ENCODE measurements around the gene TICAM2.

- TF ChIP-seq AFF4 (CRISPR knock-in tag; IDR thresholded peaks at IDR 0.05; ENCODE audit: borderline replicate concordance), result no peak
- no peak for TF ChIP-seq MYBL2 (CRISPR knock-in tag; IDR thresholded peaks at IDR 0.05)
- TF ChIP-seq, protein P1, sequence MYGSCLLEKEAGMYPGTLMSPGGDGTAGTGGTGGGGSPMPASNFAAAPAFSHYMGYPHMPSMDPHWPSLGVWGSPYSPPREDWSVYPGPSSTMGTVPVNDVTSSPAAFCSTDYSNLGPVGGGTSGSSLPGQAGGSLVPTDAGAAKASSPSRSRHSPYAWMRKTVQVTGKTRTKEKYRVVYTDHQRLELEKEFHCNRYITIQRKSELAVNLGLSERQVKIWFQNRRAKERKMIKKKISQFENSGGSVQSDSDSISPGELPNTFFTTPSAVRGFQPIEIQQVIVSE (CRISPR knock-in tag; IDR thresholded peaks at IDR 0.05; ENCODE audit: borderline replicate concordance), result no peak
- TF ChIP-seq, protein P2, sequence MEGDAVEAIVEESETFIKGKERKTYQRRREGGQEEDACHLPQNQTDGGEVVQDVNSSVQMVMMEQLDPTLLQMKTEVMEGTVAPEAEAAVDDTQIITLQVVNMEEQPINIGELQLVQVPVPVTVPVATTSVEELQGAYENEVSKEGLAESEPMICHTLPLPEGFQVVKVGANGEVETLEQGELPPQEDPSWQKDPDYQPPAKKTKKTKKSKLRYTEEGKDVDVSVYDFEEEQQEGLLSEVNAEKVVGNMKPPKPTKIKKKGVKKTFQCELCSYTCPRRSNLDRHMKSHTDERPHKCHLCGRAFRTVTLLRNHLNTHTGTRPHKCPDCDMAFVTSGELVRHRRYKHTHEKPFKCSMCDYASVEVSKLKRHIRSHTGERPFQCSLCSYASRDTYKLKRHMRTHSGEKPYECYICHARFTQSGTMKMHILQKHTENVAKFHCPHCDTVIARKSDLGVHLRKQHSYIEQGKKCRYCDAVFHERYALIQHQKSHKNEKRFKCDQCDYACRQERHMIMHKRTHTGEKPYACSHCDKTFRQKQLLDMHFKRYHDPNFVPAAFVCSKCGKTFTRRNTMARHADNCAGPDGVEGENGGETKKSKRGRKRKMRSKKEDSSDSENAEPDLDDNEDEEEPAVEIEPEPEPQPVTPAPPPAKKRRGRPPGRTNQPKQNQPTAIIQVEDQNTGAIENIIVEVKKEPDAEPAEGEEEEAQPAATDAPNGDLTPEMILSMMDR (IDR thresholded peaks at IDR 0.05), result no peak
- TF ChIP-seq, protein P3, sequence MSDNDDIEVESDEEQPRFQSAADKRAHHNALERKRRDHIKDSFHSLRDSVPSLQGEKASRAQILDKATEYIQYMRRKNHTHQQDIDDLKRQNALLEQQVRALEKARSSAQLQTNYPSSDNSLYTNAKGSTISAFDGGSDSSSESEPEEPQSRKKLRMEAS (CRISPR knock-in tag; IDR thresholded peaks at IDR 0.05), result no peak
- TF ChIP-seq ZNF671 (CRISPR knock-in tag; IDR thresholded peaks at IDR 0.05), result no peak
- no peak for TF ChIP-seq NR2C2 (CRISPR knock-in tag; IDR thresholded peaks at IDR 0.05)
- TF ChIP-seq E2F4 (CRISPR knock-in tag; IDR thresholded peaks at IDR 0.05; ENCODE audit: borderline replicate concordance, low read depth), result no peak
- TF ChIP-seq NFYB (CRISPR knock-in tag; conservative IDR thresholded peaks at IDR 0.05; ENCODE audit: low read depth), result no peak
- TF ChIP-seq, protein P4, sequence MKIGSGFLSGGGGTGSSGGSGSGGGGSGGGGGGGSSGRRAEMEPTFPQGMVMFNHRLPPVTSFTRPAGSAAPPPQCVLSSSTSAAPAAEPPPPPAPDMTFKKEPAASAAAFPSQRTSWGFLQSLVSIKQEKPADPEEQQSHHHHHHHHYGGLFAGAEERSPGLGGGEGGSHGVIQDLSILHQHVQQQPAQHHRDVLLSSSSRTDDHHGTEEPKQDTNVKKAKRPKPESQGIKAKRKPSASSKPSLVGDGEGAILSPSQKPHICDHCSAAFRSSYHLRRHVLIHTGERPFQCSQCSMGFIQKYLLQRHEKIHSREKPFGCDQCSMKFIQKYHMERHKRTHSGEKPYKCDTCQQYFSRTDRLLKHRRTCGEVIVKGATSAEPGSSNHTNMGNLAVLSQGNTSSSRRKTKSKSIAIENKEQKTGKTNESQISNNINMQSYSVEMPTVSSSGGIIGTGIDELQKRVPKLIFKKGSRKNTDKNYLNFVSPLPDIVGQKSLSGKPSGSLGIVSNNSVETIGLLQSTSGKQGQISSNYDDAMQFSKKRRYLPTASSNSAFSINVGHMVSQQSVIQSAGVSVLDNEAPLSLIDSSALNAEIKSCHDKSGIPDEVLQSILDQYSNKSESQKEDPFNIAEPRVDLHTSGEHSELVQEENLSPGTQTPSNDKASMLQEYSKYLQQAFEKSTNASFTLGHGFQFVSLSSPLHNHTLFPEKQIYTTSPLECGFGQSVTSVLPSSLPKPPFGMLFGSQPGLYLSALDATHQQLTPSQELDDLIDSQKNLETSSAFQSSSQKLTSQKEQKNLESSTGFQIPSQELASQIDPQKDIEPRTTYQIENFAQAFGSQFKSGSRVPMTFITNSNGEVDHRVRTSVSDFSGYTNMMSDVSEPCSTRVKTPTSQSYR (CRISPR knock-in tag; IDR thresholded peaks at IDR 0.05), result no peak
- TF ChIP-seq ATF1 (CRISPR knock-in tag; IDR thresholded peaks at IDR 0.05), result no peak
- no peak for TF ChIP-seq ETV6 (CRISPR knock-in tag; IDR thresholded peaks at IDR 0.05)
- no peak for TF ChIP-seq TEAD4 (CRISPR knock-in tag; IDR thresholded peaks at IDR 0.05)
Measured at GRCh38 chr5:115585265-115585664, 17.0 kb downstream of the TICAM2 start.
